ENCODE data around the gene ATG2A.

ATG2A gene

DNA sequence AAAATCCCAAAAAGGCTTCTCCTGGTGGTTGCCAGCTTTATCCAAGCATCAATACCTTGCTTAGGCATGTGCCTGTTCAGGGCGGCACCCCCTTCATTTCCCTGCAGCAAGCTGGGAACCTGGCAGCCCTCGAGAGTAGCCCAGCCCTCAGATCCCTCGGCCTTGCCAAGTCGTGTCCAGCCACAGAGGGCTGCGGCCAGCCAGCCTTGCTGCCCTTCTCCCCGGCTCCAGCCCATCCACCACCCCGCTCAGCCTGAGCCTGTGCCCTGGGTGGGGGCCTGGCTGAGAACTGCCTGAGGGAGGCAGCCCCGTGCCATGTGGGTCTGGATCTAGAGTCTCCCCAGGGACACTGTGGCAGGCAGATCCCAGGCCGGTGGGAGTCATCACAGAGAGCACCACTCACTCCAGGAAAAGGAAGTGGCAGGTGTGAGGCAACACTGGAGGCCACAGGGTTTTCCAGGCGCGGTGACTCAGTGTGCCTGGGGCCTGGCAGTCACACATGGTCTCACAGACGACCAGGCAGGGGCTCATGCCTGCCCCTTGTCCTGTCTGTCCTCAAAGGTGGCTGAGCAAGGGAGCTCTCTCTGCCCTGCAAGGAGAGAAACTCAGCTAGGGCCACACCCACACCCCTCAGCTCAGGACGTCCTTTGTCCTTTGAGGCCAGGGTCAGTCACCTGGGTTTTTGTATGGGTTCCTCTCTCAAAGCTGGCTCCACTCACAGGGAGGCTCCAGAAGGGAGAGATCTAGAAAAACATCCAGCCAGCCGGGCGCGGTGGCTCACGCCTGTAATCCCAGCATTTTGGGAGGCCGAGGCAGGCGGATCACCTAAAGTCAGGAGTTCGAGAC is 60.4 kb downstream of the ATG2A start:
- TF ChIP-seq, protein P1, sequence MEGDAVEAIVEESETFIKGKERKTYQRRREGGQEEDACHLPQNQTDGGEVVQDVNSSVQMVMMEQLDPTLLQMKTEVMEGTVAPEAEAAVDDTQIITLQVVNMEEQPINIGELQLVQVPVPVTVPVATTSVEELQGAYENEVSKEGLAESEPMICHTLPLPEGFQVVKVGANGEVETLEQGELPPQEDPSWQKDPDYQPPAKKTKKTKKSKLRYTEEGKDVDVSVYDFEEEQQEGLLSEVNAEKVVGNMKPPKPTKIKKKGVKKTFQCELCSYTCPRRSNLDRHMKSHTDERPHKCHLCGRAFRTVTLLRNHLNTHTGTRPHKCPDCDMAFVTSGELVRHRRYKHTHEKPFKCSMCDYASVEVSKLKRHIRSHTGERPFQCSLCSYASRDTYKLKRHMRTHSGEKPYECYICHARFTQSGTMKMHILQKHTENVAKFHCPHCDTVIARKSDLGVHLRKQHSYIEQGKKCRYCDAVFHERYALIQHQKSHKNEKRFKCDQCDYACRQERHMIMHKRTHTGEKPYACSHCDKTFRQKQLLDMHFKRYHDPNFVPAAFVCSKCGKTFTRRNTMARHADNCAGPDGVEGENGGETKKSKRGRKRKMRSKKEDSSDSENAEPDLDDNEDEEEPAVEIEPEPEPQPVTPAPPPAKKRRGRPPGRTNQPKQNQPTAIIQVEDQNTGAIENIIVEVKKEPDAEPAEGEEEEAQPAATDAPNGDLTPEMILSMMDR (IDR thresholded peaks at IDR 0.05; ENCODE audit: extremely low read depth, insufficient read depth, missing control alignments), result no peak
- no peak for DNase-seq (ENCODE audit: low spot score)
- in situ Hi-C loops (cut with MboI; ENCODE audit: low pct_unique_long_range_greater_than_20kb, low sequenced_read_pairs, unreplicated experiment), result no loop called here

DNA sequence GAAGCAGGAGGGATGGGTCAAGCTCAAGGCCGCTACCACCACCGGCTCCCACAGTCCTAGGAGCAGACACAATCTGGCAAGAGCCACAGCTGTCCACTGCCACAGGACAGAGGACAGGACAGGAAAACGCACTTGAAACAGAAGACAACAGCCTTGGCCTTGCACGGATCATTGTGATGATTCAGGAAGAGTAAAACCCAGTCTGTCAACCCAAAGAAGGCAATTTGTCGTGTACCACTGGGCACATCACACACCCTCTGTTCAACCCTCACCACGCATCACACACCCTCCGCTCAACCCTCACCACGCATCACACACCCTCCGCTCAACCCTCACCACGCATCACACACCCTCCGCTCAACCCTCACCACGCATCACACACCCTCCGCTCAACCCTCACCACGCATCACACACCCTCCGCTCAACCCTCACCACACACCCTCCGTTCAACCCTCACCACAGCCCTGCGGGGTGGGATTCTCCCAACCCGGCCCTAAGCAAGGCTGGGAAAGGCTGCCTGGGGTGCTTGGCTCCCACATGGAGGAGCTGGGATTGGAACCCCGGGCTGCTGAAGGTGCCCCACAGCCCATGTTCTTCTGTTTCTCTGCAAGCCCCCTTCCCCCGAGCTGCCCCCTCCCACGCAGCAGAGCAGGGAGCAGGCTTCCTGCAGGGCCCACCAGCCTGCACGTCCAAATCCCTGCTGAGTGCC is 61.3 kb downstream of the ATG2A start:
- no peak for DNase-seq (ENCODE audit: low spot score)
- in situ Hi-C loops (cut with MboI; ENCODE audit: low pct_unique_long_range_greater_than_20kb, low sequenced_read_pairs, unreplicated experiment), result no loop called here
- TF ChIP-seq, protein P1 (IDR thresholded peaks at IDR 0.05; ENCODE audit: extremely low read depth, insufficient read depth, missing control alignments), result no peak

DNA sequence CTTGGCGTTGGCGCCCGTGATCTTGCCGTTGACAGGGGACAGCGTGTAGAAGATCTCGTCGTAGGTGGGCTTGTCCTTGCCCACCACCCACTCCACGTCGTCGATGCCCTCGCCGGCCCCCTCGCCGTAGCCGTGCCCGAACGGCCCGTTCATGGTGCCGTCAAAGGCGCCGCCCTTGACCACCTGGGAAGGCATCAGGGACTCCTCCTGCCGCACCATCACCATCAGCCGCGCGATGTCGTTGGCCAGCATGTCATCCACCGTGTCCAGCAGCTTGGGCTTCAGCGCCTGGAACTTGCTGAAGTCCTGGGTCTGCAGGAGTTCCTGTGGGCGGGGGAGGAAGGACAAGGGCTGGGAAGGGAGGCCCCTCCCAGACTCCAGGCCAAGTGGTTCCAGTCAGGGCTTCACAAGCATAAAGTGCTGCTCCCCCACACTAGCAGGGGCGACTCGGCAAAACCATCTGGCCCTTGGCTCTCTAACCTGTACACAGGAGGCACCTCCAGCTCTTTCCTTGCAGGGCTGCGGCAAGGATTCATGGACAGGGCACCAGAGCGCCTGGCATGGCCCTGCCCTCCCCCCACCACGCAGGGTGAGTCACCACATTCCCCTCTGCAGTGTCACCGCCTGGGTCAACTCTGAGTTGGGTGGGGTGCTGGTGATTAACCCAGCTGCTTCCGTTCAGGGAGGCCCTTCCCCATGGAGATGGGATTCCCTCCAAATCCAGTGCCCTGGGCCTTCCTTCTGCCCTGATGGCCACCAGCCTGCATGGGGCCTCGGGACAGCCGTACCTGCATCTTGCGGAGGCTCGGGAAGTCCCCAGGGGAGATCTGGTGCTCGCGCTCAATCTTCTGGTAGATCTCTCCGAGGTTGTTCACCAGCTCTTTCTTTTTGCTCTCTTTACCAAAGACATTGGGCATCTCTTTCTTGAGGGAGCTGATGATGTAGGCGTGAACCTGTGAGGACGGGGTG is 62.2 kb downstream of the ATG2A start:
- TF ChIP-seq, protein P1 (IDR thresholded peaks at IDR 0.05; ENCODE audit: extremely low read depth, insufficient read depth, missing control alignments), result no peak
- DNase-seq (ENCODE audit: low spot score), result no peak
- in situ Hi-C loops (cut with MboI; ENCODE audit: low pct_unique_long_range_greater_than_20kb, low sequenced_read_pairs, unreplicated experiment), result no loop called here

DNA sequence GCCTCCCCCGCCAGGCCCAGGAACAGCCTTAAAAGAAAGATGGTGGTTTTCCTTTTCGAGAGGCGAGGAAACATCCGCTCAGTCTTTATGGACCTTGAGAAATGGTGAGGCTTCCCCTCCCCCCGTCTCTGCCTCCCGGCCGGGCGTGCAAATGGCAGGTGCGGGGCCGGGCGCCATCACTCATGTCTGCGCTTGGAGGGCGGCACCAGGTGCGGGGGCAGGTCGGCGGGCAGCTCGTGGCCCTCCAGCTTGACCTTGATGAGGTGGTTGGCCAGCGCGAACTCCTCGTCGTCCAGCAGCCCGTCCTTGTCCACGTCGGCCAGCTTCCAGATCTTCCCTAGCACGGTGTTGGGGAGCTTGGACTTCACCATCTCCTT is 62.9 kb downstream of the ATG2A start:
- no peak for DNase-seq (ENCODE audit: low spot score)
- TF ChIP-seq, protein P1 (IDR thresholded peaks at IDR 0.05; ENCODE audit: extremely low read depth, insufficient read depth, missing control alignments), result no peak
- in situ Hi-C loops (cut with MboI; ENCODE audit: low pct_unique_long_range_greater_than_20kb, low sequenced_read_pairs, unreplicated experiment), result no loop called here

DNA sequence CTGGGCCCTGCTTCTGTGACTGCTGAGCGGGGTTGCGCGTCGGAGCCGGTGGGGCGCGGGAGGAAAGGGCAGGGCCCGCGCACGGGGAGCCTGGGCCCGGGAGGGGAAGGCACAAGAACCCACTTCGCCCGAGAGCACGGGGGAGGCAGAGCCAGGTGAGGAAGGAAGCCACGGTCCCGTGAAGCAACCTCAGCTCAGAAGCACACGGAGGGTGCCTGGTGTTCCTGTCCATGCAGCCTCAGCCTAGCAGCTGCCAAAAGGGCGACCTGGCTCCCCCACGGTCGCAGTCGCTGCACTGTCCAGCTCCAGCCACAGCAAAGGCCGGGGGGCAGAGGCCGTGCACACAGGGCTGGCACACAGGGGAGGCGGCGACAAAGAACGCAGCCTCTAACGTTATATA is 63.3 kb downstream of the ATG2A start:
- DNase-seq (ENCODE audit: low spot score), result no peak
- TF ChIP-seq, protein P1 (IDR thresholded peaks at IDR 0.05; ENCODE audit: extremely low read depth, insufficient read depth, missing control alignments), result no peak
- in situ Hi-C loops (cut with MboI; ENCODE audit: low pct_unique_long_range_greater_than_20kb, low sequenced_read_pairs, unreplicated experiment), result no loop called here
